CD4-positive, alpha-beta T cell treated with Interleukin-17A for 1 hour (primary cell): ENCODE results near the gene NLRP6.

Source experiments
- DNase-seq: peaks from one replicate; pipeline ENCODE4 v3.0.0-alpha.2; 2020

NLRP6 gene

GRCh38 chr11:282630-283360, 4.6 kb downstream of the NLRP6 start:
- no peak for DNase-seq

- DNase-seq = no peak
Observed at GRCh38 chr11:283405-284104, 5.3 kb downstream of the NLRP6 start.

DNA sequence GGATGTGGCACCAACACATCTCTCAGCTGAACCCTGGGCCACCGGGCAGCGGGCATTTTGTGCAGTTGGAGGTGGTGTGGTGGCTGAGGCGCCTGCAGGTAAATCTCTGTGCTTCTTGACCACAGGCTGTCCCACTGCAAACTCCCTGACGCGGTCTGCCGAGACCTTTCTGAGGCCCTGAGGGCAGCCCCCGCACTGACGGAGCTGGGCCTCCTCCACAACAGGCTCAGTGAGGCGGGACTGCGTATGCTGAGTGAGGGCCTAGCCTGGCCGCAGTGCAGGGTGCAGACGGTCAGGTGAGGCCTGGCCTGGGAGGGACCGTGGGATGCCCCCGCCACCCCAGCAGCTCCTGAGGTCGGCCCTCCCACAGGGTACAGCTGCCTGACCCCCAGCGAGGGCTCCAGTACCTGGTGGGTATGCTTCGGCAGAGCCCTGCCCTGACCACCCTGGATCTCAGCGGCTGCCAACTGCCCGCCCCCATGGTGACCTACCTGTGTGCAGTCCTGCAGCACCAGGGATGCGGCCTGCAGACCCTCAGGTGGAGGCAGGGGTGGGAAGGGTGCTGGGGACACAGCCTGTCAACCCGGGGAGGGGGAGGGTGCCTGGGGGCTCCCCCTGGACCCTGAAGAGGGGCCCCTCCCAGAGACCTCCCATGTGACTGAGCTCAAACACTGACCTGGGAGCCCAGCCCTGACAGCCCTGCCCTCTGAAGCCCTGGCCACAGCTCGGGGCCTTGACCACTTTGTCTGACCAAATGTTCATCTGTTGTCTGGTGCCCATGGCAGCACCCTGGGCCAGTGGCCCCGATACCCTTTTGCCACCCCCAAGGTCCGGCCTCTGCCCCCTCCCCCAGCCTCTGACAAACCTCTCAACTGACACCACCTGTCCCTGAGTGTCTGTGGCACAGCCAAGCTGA, 6.2 kb downstream of the NLRP6 start:
- DNase-seq = no peak

DNA sequence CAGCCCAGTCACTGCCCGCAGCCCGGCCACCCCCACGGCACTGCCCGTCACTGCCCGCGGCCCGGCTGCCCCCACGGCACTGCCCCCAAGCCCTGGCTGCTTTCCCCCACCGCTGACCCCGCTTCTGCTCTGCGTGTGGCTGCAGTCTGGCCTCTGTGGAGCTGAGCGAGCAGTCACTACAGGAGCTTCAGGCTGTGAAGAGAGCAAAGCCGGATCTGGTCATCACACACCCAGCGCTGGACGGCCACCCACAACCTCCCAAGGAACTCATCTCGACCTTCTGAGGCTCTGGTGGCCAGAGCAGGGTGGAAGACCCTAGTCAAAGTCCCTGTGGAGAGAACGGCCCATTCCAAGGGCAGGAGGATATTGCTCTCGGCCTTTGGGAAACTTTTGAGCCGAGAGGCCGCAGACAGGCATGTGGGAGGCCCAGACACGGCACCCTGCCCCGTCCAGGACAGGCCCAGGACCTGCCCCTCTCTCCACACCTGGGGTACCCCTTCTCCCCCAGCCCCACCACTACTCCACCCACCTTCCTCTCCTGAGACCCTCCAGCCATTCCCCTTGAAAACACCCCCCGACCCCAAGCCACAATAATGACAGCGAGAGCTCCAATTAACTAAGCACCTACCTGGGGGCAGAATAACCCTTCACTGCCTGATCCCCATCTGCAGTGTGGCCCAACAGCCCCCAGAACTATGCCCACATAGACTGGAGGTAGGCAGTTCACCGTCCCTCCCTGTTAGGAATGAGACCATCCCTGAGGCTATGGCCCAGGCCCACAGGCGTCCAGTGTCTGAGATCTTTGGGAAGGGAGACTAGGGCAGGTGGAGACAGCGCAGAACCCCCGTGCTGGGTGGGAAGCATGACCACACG, 7.0 kb downstream of the NLRP6 start:
- DNase-seq = no peak

GRCh38 chr11:285894-286220, 7.7 kb downstream of the NLRP6 start:
- DNase-seq = no peak

DNA sequence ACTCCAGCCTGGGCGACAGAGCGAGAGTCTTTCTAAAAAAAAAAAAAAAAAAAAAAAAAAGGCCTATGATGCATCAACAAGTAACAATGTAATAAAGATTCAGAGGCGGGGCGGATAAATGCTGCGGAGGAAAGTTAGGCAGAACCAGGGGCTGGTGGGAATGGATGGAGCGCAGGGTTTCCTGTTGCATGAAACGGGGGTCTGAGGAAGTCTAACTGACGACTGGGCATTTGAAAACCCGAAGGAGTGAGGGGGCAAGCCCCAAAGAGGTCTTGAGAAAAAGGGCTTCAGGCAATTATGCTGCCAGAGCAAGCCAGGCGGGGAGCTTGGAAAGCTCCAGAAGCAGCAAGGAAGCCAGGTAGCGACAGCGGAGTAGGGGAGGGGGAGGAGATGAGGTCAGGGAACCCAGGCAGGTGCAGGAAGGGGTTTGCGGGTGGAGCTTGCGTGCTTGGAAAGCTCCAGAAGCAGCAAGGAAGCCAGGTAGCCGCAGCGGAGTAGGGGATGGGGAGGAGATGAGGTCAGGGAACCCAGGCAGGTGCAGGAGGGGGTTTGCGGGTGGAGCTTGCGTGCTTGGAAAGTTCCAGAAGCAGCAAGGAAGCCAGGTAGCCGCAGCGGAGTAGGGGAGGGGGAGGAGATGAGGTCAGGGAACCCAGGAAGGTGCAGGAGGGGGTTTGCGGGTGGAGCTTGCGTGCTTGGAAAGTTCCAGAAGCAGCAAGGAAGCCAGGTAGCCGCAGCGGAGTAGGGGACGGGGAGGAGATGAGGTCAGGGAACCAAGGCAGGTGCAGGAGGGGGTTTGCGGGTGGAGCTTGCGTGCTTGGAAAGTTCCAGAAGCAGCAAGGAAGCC, 9.0 kb downstream of the NLRP6 start:
- peak; percentile 84 for DNase-seq

- no peak for DNase-seq
Observed at GRCh38 chr11:287821-288477, 9.7 kb downstream of the NLRP6 start.

GRCh38 chr11:288478-289397, 10.5 kb downstream of the NLRP6 start, which contains the start of gene PGGHG:
PGGHG (plus strand) TSS chr11:289126; CDS start chr11:289817, 691 bp downstream.
- DNase-seq = peak; percentile 60

GRCh38 chr11:289398-289711, 11.1 kb downstream of the NLRP6 start:
- peak; percentile 44 for DNase-seq

GRCh38 chr11:289712-290620, 11.8 kb downstream of the NLRP6 start:
- no peak for DNase-seq

DNA sequence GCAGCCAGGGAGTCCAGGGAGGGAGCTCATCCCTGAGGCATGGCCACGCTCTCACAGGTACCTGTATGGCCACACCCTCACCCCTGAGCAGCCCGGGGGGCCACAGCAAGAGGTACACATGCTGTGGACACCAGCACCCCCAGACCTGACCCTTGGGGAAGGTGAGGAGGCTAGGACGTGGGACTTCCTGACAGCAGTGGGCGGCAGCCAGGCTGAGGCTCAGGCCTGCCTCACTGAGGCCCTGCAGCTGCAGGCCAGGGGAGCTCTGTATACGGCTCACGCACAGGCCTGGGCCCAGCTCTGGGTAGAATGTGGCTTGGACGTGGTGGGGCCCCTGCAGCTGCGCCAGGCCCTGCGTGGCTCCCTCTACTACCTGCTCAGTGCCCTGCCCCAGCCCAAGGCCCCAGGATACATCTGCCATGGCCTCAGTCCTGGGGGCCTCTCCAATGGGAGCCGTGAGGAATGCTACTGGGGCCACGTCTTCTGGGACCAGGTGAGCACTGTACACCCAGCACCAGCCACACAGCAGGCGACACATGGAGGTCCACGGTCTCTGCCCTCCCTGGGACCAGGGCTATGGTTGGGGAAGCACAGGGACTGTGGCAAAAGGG, 12.5 kb downstream of the NLRP6 start:
- DNase-seq = no peak

DNA sequence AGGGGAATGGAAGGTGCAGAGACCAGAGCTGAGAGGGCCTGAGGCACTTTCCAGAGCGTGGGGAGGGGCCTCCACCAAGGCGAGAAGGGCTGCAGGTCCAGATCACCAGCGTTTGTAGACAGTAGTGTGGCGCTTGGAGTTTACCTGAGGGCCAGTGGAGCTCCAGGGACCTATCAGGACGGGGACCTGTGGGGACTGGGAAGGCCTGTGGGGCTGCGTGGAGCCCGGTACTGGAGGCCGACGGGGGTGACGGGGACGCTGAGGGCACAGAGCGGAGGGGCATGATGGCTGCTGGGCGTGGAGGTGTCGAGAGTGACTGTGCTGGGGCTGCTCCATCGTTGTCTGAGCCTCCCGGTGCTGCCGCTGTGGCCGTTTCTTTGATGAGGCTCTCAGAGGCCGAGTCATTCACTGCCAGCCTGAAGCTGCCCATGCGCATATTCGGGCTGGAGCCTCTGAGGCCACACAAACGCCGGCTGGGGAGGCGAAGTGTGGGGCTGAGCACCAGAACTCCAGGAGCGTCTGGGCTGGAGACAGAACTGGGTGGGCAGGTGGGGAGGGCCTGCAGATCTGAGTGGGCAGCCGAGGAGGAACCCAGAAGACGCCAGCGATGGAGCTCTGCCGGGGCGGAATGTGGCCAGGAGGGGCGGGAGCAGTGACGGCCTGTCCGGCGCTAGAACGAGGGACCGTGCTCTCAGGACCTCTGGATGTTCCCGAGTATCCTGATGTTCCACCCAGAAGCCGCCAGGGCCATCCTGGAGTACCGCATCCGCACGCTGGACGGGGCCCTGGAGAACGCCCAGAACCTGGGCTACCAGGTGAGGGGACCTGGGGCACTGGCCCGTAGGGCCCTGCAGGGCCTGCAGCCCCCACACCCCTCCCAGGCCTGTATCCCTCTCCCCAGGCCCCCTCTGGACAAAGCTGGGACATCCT, 13.3 kb downstream of the NLRP6 start:
- no peak for DNase-seq

GRCh38 chr11:292211-293121, 14.3 kb downstream of the NLRP6 start:
- no peak for DNase-seq

DNA sequence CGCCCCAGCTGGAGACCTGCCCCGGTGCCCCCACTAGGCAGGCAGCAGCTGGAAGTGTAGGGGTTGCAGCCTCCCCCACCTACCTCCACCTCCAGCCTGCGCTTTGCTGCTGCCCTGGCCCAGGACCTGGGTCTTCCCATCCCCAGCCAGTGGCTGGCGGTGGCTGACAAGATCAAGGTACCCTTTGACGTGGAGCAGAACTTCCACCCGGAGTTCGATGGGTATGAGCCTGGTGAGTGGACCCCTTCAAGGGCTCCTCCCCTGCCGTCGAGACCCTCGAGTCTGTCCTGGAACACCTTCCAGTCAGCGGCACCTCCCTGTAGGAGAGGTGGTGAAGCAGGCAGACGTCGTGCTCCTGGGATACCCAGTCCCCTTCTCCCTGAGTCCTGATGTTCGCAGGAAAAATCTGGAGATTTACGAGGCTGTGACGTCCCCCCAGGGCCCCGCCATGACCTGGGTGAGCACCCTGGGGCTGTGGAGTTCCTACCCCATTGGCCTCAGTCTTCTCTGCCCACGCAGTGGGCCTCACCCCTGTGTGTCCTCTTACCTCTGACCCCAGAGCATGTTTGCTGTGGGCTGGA, 15.2 kb downstream of the NLRP6 start:
- DNase-seq = no peak

GRCh38 chr11:293852-294661, 15.8 kb downstream of the NLRP6 start:
- DNase-seq = no peak
